Suppressor macrophage treated with lipopolysaccharide for 1 hour (primary cell): ENCODE results near the gene BCDIN3D.

Experiments
- DNase-seq, 3 donors: peaks; one replicate each; pipeline ENCODE4 v3.0.0-alpha.2; 2020 to 2022

BCDIN3D gene

DNA sequence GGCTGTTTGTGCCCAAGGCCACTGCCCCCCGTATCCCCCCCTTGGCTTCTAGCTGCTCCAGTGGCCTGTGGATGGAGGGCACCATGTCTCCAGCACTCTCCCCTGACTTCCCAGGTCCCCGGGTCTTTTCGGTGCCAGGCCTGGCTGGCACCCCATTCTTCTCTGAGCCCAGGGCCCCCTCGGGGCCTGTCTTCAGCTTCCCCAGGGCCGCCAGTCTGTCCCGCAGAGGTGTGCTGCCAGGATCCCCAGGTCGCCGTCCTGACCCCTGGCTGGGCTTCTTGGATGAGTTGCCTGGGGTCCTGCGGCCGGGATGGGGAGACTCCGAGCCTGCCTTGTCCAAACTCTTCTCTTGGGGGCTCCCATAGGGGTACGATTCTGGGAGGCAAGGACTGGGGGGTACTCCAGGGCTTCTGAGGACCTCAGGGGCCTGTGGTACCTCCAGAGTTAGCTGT lies 47.2 kb downstream of the BCDIN3D start:
- no peak for DNase-seq

DNA sequence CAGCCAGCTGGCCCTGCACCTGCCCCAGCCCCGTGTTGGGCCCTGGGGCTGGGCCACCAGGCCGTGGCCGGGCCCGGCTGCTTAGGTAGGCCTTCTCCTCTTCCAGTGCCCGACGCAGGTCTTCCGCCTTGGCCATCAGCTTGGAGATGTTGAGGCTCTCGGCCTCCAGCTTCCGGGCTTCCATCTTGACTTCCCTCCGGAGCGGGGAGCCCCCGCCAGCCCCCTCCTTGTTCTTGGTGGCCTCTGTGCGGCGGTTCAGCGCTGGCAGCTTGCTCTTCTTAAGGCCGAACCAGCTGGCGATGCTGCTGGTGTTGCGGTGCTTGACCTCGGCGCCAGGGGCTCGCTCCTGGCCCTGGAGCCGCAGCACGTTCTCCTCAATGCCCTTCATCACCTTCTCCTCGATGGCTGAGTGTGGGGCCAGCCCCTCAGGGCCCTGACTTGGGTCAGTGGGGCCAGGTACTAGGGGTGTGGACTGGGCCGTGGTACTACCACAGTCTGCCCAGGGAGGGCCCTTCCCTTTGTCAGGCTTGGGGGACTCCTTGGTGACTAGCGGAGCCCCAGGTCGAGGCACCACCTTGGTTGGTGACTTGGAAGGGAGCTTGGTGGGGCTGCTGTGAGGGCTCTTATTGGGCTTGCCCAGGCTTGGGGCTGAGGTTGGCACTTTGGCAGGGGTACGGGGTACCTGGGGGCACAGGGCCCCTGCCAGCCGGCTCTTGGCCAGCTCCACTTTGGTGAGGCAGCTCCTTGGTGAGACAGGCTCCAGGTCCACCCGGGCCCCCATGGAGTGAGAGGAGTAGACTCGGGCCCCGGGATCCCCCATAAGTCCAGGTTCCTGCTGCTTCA lies 47.9 kb downstream of the BCDIN3D start:
- no peak for DNase-seq

DNA sequence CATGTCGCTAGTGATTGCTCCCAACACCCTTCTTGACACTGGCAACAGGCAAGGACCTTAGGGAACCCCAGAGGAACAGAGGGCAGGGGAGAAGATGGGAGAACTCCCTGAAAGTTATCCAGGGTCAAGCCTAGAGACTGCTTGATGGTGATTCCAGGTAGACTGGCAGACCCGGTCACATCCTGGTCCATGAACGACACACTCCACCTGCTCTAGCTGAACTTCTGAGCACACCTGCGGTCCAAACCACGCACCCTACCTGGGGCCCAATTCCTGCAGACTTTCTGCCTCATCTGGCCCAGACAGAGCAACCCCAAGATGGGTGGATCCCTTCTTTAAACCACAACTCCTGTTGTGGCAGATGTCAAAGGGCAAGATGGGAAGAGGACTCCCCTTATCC lies 48.9 kb downstream of the BCDIN3D start:
- no peak for DNase-seq

DNA sequence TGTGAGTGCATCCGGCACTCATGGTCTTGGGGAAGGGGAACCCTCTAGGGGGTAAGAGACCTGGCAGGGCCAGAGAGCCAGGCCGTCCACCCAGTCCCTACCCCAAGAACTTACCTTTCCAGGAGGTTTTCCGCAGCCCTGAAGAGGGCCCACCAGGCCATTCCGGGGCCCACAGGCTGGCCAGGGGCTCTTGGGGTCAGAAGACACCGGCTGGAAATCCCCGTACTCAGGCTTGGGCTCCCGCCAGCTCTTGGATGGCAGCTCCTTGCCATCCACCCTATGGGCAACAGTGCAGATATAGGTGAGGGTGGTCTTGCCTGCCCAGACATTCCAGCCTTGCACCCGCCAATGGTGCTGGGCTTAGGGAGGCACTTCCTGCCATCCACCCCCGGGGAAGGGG lies 49.3 kb downstream of the BCDIN3D start:
- no peak for DNase-seq

DNA sequence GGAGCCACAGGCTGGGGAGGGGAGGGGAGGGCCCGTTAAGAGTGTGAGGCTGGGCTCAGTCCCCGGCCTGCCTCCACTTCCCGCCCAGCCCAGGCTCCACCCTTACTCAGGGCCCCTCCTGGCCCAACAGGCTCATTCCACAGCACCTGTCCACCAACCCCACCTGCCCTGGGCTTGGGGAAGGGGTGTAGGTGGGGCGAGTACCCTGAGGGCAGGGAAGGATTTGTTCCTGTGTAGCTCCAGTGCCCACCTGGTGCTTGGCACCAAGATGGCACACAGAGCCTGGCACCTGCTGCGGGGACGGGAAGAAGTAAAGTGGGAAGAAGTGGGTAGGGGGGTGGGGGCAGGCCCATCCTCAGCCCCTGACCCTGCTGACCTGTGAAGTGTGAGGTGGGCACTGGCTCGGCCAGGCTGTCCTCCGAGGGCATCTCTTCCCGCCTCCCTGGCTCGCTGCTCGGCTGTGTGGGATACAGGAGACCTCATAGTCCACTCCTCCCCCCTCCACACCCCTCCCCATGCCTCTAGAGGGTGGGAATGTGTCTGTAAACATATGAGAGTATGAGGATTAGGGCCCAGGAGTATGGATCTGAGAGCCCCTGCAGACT lies 49.8 kb downstream of the BCDIN3D start:
- no peak for DNase-seq

DNA sequence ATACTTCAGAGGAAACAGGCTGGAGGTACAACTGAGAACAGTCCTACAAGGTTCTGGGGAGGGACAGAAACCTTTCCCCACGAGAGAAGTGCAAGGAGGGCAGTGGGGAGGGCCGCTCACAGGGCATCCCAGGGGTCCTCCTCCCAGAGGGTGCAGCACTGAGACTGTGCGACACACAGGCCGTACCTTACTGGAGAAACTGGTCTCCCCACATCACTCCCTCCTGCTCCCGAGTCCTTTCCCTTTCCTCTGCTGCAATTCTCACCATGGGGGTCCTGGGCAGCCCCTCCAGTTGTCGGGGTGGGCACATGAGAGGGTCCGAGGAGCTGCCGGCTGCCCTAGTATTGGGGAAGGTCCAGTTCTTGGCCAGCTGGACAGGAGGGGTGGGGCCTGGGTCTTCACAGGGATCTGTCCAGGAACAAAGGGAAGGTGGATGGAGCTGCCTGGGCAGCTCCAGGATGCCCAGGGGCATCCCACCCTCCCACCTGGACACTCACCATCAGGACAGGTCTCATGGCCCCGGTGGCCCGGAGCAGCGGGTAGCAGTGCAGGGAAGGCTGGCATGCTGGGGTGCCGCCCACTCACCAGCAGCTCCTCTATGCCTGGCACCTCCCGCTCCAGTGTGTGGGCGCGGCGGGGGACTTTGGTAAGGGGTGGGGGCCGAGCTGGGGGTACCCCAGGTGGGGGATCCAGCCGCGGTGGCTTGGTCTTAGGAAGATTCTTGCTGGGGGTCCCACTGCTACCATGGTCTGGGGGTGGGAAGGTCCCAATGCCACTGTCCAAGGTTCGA lies 50.5 kb downstream of the BCDIN3D start:
- no peak for DNase-seq

DNA sequence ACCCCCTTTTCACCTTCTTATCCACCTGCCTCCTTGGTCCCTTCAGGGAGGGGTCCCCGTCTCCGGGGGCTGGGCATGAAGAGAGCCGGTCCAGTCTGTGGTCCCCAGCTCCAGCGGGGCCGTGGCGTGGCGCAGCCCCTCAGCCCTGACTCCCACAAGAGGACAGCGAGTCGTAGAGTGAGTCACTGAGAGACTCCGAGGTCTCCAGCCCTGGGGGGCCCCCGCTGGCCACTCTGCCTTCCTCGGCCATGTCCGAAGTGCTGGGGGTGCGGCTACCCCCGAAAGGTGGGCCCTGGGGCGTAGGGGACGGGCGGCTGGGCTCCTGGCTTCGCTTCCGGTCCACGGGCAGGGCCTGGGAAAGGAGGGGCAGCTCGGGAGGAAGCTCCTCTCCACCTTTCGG lies 51.2 kb downstream of the BCDIN3D start:
- no peak for DNase-seq

DNA sequence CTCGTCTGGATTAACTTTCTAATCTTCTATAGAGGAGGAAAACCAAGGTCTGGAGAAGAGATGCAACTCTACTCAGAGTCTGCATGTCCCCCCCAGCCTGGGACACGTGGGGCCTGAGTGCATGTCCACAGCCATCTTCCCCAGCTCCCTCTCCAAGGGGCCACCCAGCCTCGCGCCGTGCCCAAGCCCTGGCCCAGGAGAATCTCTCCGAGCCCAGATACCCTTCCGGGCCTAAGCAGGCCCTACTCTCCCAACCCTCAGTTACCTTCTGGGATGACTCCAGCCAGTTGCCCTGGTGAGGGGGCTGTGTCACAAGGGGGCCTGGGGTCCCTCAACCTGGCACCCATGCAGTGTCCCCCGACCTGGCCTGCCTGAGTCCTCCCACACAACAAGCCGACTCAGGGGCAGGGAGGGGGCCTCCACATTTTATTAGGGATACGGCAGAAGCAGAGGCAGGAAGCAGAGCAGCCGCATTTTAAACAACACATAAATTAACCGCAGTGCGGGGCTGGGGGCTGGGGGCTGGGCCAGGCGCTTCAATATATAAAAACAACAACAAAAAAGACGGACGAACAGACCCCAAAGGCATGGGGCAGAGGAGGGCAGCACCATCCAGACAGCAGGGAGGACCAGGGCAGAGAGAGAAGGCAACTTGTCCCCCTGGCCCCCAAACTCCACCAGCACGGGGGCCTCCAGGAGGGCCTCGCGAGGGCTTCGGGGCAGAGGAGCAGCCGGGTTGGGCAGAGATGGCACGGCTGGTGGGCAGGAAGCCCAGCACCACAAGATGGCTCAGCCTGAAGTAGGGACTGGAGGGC lies 52.0 kb downstream of the BCDIN3D start:
- no peak for DNase-seq

DNA sequence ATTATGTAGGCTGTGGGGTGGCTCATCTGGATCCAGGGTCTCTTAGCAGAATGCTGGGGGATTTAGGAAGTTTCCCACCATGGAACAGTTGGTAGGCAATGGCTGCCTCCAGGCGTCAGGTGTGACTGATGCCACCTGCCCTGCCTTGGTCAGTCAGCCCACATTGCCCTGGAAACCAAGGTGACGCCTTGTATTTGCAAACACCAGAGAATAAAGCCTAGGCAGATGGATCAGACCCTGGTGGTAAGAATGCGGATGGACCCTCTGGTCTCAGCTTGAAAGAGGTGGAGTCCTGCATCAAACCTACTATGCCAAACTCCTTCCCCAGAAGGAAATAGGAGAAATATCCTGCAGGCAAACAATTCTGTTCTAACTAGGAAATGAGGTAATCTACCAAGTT lies 52.9 kb downstream of the BCDIN3D start:
- DNase-seq, result no peak

DNA sequence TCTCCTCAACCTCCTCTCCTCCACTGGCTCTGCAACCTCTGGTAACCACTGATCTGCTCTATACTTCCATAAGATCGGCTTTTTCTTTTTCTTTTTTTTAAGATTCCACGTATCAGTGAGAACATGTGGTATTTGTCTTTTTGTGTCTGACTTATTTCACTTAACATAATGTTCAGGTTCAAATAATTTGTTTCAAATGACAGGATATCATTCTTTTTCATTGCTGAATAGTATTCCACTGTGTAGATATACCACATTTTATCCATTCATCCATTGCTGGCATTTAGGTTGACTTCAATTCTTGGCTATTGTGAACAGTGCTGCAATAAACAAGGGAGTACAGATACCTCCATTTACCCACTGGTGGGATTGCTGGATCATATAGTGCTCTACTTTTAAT lies 55.2 kb downstream of the BCDIN3D start:
- DNase-seq, result no peak
